Uterus (tissue), 4 donors: Measurements from ENCODE around the gene NPAS2. TPM values are rescaled to one million over a fixed set of nuclear protein-coding genes. Genes with fewer than 3 reads are reported as not detected.

ENCODE experiments used
- DNase-seq, 2 donors: peaks; one replicate each; pipeline ENCODE4 v3.0.0-alpha.2; 2019 to 2020
- H3K27ac ChIP-seq, 2 donors: fragments of 200-600 bp; sonication (generic); 1 replicate in 1 of 2; 2 replicates in 1 of 2; pipeline ENCODE4 v1.5.1; 2016 to 2018
- H3K27me3 ChIP-seq, 2 donors: fragments of 200-600 bp; sonication (generic); one replicate each; pipeline ENCODE4 v1.5.1; 2018 to 2019; ENCODE audit warnings: control low read depth in 1 of 2
- H3K36me3 ChIP-seq, 2 donors: fragments of 200-600 bp; sonication (generic); one replicate each; pipeline ENCODE4 v1.5.1; 2019; ENCODE audit warnings: control low read depth in 1 of 2
- H3K4me1 ChIP-seq, 2 donors: fragments of 200-600 bp; sonication (generic); one replicate each; pipeline ENCODE4 v1.5.1; 2018 to 2019; ENCODE audit warnings: control low read depth in 1 of 2
- H3K4me3 ChIP-seq, 2 donors: fragments of 200-600 bp; sonication (generic); 1 replicate in 1 of 2; 2 replicates in 1 of 2; pipeline ENCODE4 v1.5.1; 2018 to 2019; ENCODE audit warnings: mild to moderate bottlenecking in 1 of 2
- H3K9me3 ChIP-seq, 2 donors: fragments of 200-600 bp; sonication (generic); one replicate each; pipeline ENCODE4 v1.5.1; 2019; ENCODE audit warnings: control low read depth in 1 of 2
- CTCF ChIP-seq, 4 experiments: fragments of 200-600 bp in 2 of 4; fragments of 450-650 bp in 2 of 4; sonication (generic) in 2 of 4; IDR thresholded peaks; one replicate each; pipeline ENCODE4 v1.5.1; 2016 to 2019; ENCODE audit warnings: antibody characterized with exemption in 4 of 4, mild to moderate bottlenecking in 2 of 4, moderate library complexity in 1 of 4
- POLR2A ChIP-seq, 2 donors: fragments of 450-650 bp; IDR thresholded peaks; one replicate each; pipeline ENCODE4 v1.6.1; 2016; ENCODE audit warnings: antibody characterized with exemption in 2 of 2, mild to moderate bottlenecking in 1 of 2, moderate library complexity in 1 of 2
- intact Hi-C: fragments of 100-400 bp; cut with DNase I; formaldehyde crosslinking; loops from one replicate; pipeline ENCODE4 v1.15.1; 2023; ENCODE audit warnings: low total_unique reads
- total RNA-seq, 4 donors: library from RNA; depleted of rRNA in 3 of 4; stranded (reverse); fragments of >200 nt in 3 of 4; gene quantifications; one replicate each; pipeline versions ENCODE4 v1.1.0 to v1.2.4, GENCODE V29; 2014 to 2023
- donor health status: DM: yes; HTN: yes; CAD: no.

Gene NPAS2
- total RNA-seq, 4 donors from 2014 or later: 5.6 to 66.5 (median 24.9) TPM

GRCh38 chr2:100862081-100862480 is 42.1 kb downstream of the NPAS2 start:
- no peaks in the 10 kb centered on the region for H3K36me3 ChIP-seq
- DNase-seq: no peak
- intact Hi-C loops: no loop called here
- no peaks in the 10 kb centered on the region for H3K27me3 ChIP-seq
- no peak for TF ChIP-seq CTCF (IDR thresholded peaks at IDR 0.05)
- TF ChIP-seq POLR2A (IDR thresholded peaks at IDR 0.05): no peak
- no peak overlapping the region for H3K27ac ChIP-seq
- no peaks in the 10 kb centered on the region for H3K4me1 ChIP-seq
- no peak overlapping the region for H3K4me3 ChIP-seq
- no peaks in the 10 kb centered on the region for H3K9me3 ChIP-seq

GRCh38 chr2:100865816-100866460 is 46.0 kb downstream of the NPAS2 start:
- TF ChIP-seq POLR2A (IDR thresholded peaks at IDR 0.05) (no peak), CTCF (IDR thresholded peaks at IDR 0.05) (no peak)
- Histone ChIP-seq H3K27me3 (no peaks in the 10 kb centered on the region), H3K27ac (no peak overlapping the region), H3K4me3 (no peak overlapping the region), H3K36me3 (no peaks in the 10 kb centered on the region), H3K9me3 (peaks cover 0 to 5% of the 10 kb centered on the region in 2 donors), H3K4me1 (no peaks in the 10 kb centered on the region)
- no peak for DNase-seq
- intact Hi-C loops: no loop called here

- Histone ChIP-seq H3K36me3 (no peaks in the 10 kb centered on the region), H3K9me3 (peaks cover 0 to 5% of the 10 kb centered on the region in 2 donors), H3K4me3 (no peak overlapping the region), H3K27me3 (no peaks in the 10 kb centered on the region), H3K4me1 (no peaks in the 10 kb centered on the region), H3K27ac (no peak overlapping the region)
- DNase-seq: no peak
- intact Hi-C loops: no loop called here
- TF ChIP-seq CTCF (IDR thresholded peaks at IDR 0.05) (no peak), POLR2A (IDR thresholded peaks at IDR 0.05) (no peak)
These were observed 48.1 kb downstream of the NPAS2 start for GRCh38 chr2:100868083-100868482.

- H3K36me3 ChIP-seq: no peaks in the 10 kb centered on the region
- no peaks in the 10 kb centered on the region for H3K4me1 ChIP-seq
- TF ChIP-seq POLR2A (IDR thresholded peaks at IDR 0.05) (no peak), CTCF (IDR thresholded peaks at IDR 0.05) (no peak)
- peaks cover 0 to 5% of the 10 kb centered on the region in 2 donors for H3K9me3 ChIP-seq
- DNase-seq: no peak
- intact Hi-C loops: no loop called here
- no peak overlapping the region for H3K27ac ChIP-seq
- no peak overlapping the region for H3K4me3 ChIP-seq
- no peaks in the 10 kb centered on the region for H3K27me3 ChIP-seq
These were observed 49.2 kb downstream of the NPAS2 start for GRCh38 chr2:100869120-100869519.

- intact Hi-C loops: no loop called here
- Histone ChIP-seq H3K36me3 (no peaks in the 10 kb centered on the region), H3K27ac (no peak overlapping the region), H3K27me3 (no peaks in the 10 kb centered on the region), H3K9me3 (peaks cover 0 to 5% of the 10 kb centered on the region in 2 donors), H3K4me1 (no peaks in the 10 kb centered on the region), H3K4me3 (no peak overlapping the region)
- TF ChIP-seq CTCF (IDR thresholded peaks at IDR 0.05): no peak
- TF ChIP-seq POLR2A (IDR thresholded peaks at IDR 0.05): no peak
- DNase-seq: no peak
These were observed 51.0 kb downstream of the NPAS2 start for GRCh38 chr2:100870652-100871531.
